GM18909 (cell line): ENCODE results near the gene ADPGK.
"Not testable (repeated sequence)": the region's sequence is repeated elsewhere in the genome, so short reads cannot be mapped to it uniquely, and the experiment has no call there.

Experiments
- ATAC-seq: cut with Tn5 transposase; IDR thresholded peaks from one replicate; pipeline ENCODE4 v1.9.1; 2021; ENCODE audit warnings: mild to moderate bottlenecking; ENCODE audit not compliant: unreplicated experiment, poor library complexity

Gene ADPGK

GRCh38 chr15:72754096-72754495 is 29.5 kb downstream of the ADPGK start:
- no peak for ATAC-seq

- no peak for ATAC-seq
Observed at GRCh38 chr15:72751751-72752455, 31.7 kb downstream of the ADPGK start.

- no peak for ATAC-seq
Observed at GRCh38 chr15:72749700-72750099, 33.9 kb downstream of the ADPGK start.

- peak; percentile 80 for ATAC-seq
Observed at GRCh38 chr15:72740219-72740618, 43.3 kb downstream of the ADPGK start.

GRCh38 chr15:72737723-72738122 is 45.8 kb downstream of the ADPGK start:
- ATAC-seq = no peak

GRCh38 chr15:72737061-72737460 is 46.5 kb downstream of the ADPGK start:
- ATAC-seq = no peak

GRCh38 chr15:72735111-72735510 is 48.4 kb downstream of the ADPGK start:
- no peak for ATAC-seq

- ATAC-seq = no peak
Observed at GRCh38 chr15:72733941-72734738, 49.4 kb downstream of the ADPGK start.

- ATAC-seq = no peak
Observed at GRCh38 chr15:72732516-72732915, 51.0 kb downstream of the ADPGK start.

GRCh38 chr15:72732086-72732485 is 51.5 kb downstream of the ADPGK start:
- ATAC-seq = no peak

GRCh38 chr15:72728821-72729220 is 54.7 kb downstream of the ADPGK start:
- ATAC-seq = no peak

GRCh38 chr15:72728249-72728648 is 55.3 kb downstream of the ADPGK start:
- ATAC-seq = not testable (repeated sequence)

GRCh38 chr15:72727154-72727553 is 56.4 kb downstream of the ADPGK start:
- no peak for ATAC-seq

- ATAC-seq = not testable (repeated sequence)
Observed at GRCh38 chr15:72725851-72726250, 57.7 kb downstream of the ADPGK start.

- no peak for ATAC-seq
Observed at GRCh38 chr15:72725446-72725845, 58.1 kb downstream of the ADPGK start.

- ATAC-seq = no peak
Observed at GRCh38 chr15:72724028-72724427, 59.5 kb downstream of the ADPGK start.

- ATAC-seq = no peak
Observed at GRCh38 chr15:72722071-72722696, 61.4 kb downstream of the ADPGK start.

GRCh38 chr15:72708551-72709303 is 74.8 kb downstream of the ADPGK start:
- ATAC-seq = not testable (repeated sequence)

- no peak for ATAC-seq
Observed at GRCh38 chr15:72706266-72706665, 77.3 kb downstream of the ADPGK start.
